ENCODE results near the gene HABP4.

The HABP4 gene

DNA sequence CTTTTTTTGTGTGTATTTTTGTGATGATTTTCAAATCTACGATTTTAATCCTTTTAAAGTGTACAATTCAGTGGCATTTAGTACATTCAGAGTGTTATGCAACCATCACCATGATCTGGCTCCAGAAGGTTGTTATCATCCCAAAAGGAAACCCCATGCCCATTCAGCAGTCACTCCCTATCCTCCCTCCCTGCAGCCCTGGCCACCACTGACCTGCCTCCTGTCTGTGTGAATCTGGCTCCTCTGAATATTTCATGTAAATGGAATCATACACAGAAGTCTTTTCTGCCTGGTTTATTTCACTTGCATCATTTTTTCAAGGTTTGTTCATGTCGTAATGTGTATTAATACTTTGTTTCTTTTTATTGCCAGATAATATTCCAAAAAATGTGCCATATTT lies 32.5 kb downstream of the HABP4 start:
- DNase-seq, result no peak

DNA sequence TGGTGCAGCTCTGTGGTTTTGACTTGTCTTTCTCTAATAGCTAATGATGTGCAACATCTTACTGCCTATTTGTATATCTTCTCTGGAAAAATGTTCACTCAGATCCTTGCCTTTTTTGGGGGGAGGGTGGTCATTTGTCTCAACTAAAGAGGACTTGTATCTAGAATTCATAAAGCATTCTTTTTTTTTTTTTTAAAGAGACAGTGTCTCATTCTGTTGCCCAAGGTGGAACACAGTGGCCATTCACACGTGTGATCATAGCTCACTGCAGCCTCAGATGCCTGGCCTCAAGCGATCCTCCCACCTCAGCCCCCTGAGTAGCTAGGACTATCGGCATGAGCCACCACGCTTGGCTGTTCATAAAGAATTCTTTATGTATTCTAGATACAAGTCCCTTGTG lies 33.2 kb downstream of the HABP4 start:
- no peak for DNase-seq

DNA sequence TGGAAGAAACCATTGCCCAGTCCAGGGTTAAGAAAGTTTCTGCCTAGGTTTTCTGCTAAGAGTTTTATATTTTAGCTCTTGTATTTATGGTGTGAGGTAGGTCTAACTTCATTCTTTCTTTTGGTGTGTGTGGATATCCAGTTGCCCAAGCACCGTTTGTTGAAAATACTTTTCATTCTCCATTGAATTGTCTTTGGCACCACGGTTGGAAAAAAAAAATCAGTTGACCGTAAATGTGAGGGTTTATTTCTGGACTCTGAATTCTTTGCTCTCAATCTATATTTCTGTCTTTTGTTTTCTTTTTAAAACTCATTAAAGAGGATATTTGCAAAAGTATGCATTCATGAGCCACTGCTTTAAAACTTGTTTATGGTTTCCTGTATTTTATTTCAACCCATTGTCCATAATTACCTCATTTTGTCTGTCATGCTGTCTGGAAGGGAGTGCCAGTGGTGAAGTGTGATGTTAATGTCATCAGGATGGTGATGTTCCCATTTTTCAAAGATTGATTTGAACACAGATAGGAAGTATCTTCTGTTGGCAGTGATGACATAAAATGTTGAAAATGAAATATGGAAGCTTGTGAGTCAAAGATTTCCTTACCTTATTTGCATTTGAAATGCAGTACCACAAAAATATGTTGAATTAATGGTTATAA lies 33.9 kb downstream of the HABP4 start:
- DNase-seq, result no peak

DNA sequence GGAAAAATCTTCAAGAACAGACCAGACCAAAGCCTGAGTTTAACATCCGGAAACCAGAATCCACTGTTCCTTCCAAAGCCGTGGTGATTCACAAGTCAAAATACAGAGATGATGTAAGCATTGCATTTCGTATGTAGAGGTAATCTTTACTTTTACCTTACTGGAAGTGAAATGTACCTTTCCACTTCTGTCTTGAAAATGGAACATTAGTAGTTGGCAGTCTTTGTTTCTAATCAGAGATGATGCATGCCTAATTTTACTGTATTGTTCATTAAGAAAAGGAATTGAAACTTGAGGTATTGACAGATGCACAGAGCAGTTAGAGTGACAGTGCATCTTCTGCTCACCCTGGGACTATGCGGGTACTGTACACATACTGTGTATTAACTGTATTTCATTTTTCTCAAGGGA lies 34.6 kb downstream of the HABP4 start:
- DNase-seq, result no peak

DNA sequence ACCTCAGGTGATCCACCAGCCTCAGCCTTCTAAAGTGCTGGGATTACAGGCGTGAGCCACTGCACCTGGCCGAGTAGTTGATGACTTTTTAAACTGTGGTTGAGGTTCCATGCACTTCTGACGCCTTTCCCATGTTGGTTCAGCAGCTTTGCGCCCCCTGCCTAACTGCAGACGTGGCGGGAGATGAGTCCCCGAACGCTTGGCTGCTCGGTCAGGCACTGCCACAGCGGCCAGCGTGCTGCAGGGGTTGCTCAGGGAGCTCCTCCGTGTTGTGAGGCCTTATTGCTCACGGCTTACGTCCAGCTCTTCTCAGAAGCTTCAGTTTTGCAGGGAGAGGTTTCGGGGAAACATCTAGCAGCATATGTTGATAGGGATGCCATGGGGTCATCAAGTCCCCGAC lies 35.3 kb downstream of the HABP4 start:
- DNase-seq, result no peak

DNA sequence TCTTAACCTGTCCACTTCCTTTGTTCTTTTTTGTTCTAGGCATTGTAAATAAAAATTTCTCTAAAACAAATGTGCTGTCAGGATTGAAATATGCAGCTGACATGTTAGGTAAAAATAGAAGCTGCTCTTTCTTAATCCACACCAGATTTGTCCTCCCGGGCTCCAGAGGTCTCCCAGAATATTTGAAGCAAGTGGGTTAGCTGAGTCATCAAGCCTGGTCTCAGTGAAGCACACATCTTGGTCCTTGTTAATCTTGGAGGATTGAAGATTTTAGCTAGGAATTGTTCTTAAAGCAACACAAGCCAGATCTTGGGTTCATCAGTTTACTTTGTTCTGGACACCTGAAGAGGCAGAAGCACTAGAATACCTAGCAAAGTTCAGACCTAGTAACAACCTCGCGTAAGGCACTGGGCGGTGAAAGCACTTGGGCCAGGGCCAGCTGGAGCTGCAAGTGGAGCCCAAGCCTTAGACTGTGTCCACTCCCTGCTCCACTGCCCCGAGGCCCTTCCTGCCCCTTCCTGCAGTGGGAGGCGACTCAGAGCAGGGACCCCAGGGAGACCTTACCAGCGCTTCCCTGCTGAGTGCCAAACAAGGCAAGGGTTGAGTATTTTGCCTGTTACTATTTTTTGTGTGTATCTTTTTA lies 36.5 kb downstream of the HABP4 start:
- DNase-seq, result peak; percentile 69

DNA sequence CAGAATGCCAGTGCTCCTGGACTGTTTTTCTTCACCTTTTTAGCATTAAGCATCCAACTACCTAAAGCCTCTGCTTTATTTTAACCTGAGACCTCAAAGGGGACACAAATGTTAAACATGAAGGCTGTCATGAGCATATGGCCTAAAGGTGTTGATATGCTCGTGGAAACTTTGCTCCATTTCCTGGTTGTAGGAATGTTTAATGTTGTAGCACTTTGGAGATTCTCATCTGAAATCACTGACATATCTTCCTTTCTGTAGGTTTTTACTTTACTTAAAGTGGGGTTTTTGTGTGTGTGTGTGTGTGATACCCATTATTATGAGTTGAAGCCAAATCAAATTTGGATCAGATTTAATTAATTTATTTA lies 37.0 kb downstream of the HABP4 start:
- no peak for DNase-seq

DNA sequence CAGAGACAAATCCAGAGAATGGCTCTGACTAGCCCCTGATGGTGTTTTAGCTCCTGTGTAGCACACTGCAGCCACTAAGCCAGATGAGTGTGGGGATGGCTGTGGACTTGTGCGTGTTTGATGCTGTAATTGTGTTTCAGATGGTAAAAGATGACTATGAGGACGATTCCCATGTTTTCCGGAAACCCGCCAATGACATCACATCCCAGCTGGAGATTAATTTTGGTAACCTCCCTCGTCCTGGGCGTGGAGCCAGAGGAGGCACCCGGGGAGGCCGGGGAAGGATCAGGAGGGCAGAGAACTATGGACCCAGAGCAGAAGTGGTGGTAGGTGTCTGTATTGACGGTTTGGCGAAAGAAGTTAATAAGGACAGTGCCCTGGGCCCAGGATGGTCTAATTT lies 38.0 kb downstream of the HABP4 start:
- DNase-seq, result no peak

DNA sequence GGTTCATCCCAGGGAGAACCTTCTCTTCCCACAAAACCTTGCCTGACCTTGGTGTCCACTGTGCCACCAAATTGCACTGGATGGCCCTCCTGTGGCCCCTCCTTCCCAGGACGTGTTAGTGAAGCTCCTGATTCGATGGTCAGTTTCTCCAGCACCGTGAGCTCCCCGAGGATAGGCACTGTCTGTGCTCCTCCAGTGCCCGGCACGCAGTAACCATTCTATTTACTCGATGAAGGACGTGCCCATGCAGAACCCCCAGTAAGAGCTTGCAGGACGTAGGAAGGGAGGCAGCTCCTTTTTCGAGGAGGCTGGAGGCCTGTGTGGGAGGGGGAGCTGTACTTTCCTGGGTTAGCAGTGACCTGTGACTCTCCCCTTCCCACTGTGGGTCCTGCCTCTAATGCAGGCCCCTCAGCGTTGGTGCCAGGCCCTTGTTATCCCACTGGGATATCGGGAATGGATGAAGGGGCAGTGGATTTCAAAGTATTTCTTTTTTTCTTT lies 39.6 kb downstream of the HABP4 start:
- DNase-seq, result no peak

DNA sequence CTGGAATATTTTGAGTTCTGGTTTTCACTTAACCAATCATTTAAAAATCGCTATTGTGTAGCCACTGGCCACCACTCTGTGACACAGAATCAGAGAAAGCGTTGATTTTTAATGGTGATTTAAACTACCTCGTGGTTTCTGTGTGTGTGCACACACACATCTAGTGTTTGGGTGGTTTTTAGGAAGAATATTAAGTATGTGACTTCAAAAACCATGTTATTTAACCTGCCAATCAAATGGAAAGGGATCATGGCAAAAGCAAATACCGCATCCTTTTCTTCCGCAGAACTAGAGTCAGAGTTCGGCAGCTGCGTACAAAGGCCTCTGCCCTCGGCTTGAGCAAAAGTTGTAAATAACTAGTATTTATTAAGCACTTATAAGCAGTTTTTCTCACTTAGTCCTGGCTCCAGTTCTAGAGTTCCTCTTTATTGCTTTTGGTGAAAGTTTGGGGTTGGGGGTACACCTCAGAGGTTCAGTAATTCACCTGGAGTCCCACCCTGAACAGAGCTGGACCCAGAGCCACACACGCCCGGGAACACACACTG lies 40.6 kb downstream of the HABP4 start:
- DNase-seq, result no peak

DNA sequence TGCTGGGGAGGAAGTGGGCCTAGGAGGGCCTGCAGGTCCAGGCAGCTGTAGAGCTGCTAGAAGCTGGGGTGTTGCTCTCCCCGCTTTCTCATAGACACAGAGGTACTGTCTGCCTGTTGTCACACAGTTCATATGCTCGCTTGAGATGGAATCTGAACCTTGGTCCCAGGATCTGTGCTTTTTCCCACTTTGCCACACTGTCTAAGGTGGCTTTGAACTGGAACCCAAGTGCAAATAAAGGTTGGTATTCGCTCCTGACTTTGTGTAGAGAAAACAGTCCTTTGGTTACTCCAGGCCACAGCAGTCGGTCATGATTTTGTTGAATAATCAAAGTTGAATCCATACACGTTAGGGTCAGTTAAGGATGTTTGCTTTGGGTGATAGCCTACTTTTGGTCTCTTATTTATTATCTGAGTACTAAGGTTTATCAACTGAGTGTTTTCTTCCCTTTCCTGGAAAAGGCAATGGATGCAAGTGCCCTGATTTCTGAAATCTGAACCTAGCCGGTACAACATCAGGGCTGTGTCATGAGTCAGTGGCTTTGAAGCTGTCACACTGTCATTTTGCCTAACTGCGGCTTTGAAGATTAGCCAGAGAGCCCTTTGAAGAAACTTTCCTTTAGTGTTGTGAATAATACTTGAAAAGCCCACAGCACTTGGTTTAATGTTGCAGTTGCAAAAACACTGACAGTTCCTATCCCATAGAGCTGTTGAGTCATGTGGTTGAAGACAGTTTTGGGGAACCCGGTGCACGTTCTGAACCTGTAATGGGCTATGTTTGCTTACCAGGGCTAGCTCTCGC lies 41.3 kb downstream of the HABP4 start:
- no peak for DNase-seq

DNA sequence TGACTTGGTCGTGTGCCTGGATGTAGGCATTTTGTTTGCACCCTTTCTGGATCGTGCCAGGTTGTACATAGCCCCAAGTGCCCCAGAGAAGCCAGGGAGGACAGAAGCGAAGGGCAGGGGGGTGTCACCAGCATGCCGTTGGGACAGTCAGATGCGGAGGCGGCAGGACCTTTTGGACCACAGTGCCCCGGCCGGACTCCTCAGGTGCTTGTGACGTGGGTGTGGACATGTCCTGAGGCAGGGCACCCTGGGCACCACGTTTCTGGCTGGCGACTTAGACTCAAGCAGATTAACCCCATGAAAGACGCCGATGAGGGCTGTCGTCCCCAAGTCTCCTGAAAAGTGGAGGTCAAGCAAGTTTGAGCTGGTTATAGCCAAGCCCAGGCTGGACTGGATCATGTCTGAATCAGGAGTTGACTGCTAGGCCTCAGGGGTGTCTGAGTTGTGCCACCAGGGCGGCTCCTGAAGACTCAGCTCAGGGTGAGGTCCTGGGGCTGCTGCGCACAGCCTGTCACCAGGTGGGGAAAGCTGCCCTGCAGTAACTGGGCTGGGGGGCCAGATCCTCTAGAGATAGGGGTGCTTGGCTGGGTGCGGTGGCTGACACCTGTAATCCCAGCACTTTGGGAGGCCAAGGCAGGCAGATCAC lies 42.0 kb downstream of the HABP4 start:
- no peak for DNase-seq

DNA sequence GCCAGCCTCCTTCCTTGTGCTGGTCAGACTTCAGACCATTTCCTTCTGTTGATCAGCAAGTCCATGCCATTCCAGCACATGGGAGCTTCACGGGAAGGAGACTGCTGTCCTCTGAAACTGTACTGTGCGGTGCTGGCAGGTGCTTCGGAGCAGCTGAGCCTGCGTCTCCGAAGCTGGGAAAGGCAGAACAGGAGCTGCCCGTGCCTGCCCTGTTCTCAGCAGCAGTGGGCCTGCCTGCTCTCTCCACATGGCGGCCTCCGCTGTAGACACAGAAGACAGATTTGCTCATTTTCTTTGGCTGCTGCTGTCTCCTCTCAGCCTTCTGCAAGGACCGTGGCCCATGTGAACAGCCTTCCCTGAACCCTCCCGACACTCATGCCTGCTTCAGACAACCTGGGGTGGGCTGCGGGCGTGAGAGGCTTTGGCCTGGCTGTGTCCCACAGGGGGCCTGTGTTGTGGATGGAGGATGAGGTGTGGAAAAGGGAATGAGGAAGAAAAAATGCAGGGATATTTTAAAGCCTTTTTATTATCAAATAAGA lies 43.1 kb downstream of the HABP4 start:
- DNase-seq, result no peak

DNA sequence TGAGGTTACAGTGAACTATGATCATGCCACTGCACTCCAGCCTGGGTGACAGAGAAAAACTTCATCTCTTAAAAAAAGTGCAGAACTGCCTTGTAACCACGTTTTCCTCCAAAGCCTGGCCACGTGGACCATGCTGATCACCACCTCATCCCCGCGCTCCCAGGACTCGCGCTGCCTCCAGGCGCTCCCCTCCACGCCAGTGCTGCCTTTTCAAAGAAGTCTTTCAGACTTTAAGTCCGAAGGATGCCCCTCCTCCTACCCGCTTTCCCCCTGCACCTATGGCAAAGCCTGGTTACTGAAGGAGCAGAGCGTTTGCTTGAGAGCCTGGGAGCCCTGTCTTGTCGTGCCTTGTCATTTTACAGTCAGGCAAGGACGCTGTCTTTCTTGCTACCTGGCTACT lies 43.8 kb downstream of the HABP4 start:
- DNase-seq, result no peak

DNA sequence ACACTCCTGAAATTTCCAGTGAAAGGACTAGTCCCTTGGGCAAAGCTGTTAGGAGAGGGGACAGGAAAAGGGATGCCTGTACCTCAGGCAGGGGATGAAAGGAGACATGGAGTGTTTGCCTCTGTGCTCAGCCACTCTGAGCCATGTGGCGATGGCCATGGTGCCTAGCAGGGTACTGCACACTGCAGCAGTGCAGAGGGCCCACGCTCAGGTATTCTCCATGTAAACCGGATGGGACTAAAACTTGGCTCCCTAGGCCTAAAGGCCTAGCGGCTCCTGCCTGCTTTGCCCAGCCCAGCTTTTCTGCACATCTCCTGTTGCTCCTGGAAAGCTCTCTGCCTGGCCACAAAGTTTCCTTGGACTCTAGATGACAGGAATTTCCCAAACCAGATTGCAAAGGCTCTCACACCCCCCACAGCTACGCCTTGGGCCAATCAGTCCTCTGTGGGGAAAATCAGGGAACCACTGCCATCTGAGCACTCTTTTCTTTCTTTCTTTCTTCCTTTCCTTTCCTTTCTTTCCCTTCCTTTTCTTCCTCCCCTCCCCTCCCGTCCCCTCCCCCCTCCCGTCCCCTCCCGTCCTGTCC lies 44.3 kb downstream of the HABP4 start:
- DNase-seq, result no peak

DNA sequence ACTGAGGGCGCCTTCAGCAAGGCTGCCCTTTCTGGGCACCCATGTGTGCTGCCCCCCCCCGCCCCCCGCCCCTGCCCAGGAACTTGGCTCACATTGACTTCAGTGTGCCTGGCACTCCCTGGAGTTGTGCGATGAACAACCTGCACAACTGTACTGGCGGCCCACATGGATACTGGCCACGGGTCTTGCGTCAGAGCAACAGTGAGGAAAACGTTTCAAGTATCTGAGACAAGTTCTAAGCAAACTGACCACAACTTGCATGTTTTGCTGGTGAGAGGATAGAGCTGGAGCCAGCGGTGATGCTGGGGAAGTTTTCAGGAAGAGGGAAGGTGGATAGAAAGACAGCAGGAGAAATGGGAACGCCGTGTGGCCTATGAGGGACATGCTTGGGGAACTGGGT lies 45.4 kb downstream of the HABP4 start:
- DNase-seq, result no peak

DNA sequence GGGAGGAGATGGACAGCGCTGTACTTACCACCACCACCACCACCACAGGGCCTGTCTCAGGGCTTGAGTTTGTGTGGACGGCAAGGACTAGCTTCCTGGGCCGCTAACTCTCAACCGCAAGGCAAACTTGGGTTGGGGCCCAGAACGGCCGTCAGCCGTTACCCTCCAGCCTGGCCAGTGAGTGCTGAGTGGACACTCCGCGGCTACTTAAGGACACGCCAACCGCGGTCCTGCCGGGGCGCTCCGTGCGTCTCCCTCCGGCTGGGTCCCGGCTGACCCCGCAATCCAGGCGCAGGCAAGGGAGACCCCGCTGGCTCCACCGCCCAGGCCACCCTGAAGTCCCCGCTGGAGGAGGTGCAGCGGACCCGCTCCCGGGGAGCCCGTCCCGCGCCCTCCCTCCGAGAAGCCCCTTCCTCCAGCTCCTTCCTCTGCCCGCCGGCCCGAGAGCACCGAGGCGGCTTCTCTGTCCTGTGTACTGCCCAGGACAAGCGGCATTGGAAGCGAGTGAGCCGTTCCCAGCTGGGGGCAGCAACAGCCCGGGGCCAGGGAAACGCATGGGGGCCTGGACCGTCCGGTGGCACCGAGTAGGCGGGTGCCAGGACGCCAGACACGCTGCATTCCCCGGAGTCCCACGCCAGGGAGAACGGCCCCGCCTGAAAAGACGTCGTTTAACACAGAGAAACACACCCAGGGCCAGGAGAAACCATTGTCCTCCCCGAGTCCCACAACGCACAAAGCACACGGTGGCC lies 46.6 kb downstream of the HABP4 start:
- DNase-seq, result no peak

DNA sequence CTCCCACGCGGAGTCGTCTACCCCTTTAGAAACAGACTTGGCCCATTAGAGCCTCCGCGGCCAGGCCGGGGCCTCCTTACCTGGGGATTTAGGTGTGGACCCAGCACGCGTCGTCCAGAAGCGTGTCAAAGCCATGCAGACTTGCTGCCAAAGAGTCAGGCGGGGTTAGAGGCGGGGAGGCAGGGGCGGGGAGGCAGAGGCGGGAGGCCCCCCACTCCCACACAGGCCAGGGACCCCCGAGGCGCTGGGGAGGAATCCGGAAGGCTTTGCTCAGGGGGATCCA lies 47.1 kb downstream of the HABP4 start:
- DNase-seq, result no peak

DNA sequence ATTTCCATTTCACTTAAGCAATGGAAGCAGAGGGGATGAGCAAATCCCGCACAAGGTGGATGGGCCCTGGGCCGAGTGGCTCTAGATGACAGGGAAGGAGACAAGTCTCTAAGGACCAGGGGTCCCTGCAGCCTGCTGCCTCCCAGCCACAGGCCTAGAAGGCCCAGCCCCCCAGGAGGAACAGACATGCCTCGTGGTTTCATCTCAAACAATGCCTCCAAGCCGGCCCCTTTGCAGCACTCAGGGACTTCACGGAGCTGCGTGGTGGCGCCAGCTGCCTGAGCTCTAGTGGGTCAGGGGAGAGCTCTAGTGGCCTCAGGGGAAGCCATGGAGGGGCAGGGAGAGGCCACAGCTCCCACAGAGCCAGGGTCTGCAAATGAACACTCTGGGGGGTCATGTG lies 48.8 kb downstream of the HABP4 start:
- no peak for DNase-seq

DNA sequence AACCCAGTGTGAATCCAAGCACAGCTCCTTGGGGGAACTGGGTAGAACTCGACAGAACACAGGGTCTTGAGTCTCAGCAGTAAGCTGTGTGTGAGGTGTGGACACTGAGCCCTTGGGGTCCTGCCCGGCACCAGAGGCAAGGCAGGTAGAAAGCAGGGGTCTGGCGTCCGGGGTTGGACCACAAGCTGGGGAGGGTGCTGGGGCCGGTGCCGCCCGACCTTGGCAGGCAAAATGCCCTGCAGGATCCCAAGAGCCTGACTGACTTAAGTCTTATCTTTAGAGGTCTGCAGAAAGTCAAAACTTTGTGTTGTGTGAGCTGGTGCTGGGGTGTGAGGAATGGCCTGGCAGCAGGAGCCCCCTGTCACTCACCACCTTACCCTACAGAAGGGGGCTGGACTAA lies 49.3 kb downstream of the HABP4 start:
- no peak for DNase-seq

DNA sequence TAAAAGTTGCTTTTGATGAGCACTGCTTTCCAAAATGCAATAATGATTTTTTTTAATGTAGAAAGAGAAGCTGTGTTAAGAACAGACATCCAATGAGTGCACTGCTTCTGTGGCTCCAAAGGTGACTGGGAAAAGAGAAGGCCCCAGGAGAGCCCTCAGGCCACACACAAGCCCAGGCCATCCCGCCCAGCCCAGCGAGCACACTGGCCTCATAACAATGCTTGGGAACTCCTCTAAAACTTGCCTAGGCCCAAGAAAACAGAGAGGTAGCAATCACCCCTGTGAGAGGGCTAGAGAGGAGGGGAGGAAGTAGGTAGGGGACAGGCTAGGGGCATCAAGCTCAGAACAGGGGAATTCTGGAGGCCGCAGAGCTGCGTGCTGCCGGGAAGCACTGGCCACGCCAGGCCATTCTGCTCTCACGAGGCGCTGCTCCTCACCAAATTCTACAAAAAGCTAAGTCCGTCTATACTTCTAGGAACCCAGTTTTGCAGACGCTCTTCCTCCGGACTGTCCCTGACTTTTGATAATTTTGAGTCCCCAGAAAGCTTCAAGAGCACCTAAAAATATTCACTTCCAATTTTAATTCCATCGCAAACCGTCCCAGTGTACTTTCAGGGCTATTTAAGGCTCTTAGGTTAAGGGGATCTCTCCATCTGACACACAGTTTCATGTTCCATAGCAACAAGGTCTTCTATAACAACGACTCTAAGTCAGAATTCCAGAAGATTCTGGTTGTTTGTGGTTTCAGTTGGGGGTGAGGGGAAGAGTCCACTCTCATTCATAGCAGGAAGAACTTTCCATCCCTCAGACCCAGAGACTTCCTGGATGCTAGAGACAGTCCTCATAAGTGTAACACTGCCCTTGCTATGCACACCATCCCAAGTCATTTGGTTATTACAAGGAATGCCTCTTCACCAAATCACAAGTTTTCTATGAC lies 51.0 kb downstream of the HABP4 start:
- no peak for DNase-seq
